Left colon (tissue), 2 donors: ENCODE measurements around the gene DFFB. TPM values are rescaled to one million over a fixed set of nuclear protein-coding genes. Genes with fewer than 3 reads are reported as not detected.
"Not testable (repeated sequence)": the region's sequence is repeated elsewhere in the genome, so short reads cannot be mapped to it uniquely, and the experiment has no call there.

Source experiments
- ATAC-seq: fragments of 200-7000 bp; cut with Tn5 transposase; one replicate; pipeline ENCODE4 v1.9.1; 2020; ENCODE audit warnings: mild to moderate bottlenecking, moderate library complexity
- DNase-seq, 2 donors: peaks; one replicate each; pipeline ENCODE4 v3.0.0-alpha.2; 2020
- intact Hi-C, 2 donors: fragments of 100-400 bp; cut with DNase I in 1 of 2; cut with micrococcal nuclease in 1 of 2; formaldehyde crosslinking; loops; one replicate each; pipeline versions ENCODE4 v1.11.2 to v1.14.0; 2022; cut with DNase I, micrococcal nuclease
- long read RNA-seq: library from polyadenylated mRNA; unstranded; transcript quantifications from one replicate; pipeline ENCODE4 v2.0.0, GENCODE V29; 2021
- total RNA-seq, 2 donors: library from RNA; stranded (reverse); fragmentation: NEBNext Ultra II Directional; extraction: Animal tissue kit (Norgen Biotek cat#: 25700); gene quantifications; one replicate each; pipeline ENCODE4 v1.2.1, GENCODE V29; 2021
- donor health status: DM: no; HTN: no; CAD: no.
- donor health status: DM: yes; HTN: yes; CAD: no.

Gene DFFB, protein sequence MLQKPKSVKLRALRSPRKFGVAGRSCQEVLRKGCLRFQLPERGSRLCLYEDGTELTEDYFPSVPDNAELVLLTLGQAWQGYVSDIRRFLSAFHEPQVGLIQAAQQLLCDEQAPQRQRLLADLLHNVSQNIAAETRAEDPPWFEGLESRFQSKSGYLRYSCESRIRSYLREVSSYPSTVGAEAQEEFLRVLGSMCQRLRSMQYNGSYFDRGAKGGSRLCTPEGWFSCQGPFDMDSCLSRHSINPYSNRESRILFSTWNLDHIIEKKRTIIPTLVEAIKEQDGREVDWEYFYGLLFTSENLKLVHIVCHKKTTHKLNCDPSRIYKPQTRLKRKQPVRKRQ
- total RNA-seq, result 1 to 10 TPM; 6.2 to 9.6 TPM
- long read RNA-seq, partial matches to known transcripts, result 1 of 6 reads
- long read RNA-seq, other reads (novel, unspliced or antisense), result 3 of 6 reads

DNA sequence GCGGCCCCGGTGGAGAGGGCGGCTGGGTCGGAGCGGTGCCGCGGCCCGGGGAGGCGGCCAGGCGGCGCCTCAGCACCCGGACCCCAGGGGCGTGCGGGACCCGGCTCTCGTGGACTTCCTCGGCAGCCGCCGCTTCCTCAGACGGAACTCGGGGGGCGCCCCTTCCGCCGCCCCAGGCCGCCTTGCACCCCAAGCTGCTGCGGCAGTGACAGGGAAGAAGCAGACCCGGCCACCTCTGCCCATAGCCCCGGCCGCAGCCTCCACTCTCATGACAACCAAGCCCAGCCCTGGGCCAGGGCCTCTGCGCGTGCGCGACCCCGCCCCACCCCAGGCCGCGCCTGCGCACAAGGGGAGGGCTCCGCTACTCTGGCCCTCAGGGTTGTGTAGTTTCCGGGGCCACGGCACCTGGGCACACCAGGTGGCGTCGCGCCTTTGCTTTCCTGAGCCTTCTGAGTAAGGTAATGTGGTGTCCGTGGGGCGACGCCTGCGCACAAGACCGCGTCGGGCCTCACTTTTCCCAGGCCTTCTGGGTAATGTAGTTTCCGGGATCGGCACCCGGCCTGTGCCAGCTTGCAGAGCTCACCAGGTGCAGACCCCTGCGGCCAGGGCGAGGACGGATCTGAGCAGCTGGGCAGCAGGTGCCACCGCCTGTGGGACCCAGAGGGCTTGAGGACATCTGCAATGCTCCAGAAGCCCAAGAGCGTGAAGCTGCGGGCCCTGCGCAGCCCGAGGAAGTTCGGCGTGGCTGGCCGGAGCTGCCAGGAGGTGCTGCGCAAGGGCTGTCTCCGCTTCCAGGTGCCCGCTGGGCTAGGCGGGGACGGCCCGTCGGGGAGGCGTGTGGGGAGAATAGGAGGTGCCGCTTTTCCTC, at the start of gene DFFB, which contains the start of gene CEP104:
TSS of gene DFFB (plus strand) at position 554 of the 868 bp plus-strand sequence. CDS start at position 682, 128 bp downstream.
TSS of gene CEP104 (minus strand) at position 289 of the 868 bp plus-strand sequence. CDS start 4,804 bp downstream, outside the sequence.
- peak; percentile 95 for ATAC-seq
- intact Hi-C loops, result no loop called here

DNA sequence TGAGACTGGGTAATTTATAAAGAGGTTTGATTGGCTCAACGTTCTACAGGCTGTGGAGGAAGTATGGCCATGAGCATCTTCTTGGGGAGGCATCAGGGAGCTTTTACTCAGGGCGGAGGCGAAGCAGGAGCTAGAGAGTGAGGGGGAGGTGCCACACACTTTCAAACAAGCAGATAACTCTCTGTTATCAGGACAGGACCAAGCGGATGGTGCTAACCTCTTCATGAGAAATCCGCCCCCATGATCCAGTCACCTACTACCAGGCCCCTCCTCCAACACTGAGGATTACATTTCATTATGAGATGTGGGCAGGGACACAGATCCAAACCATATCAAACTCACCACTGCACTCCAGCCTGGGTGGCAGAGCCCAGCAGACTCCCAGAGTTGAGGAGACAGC, 49.5 kb upstream of the DFFB start:
- intact Hi-C loops, result no loop called here
- no peak for DNase-seq
- no peak for ATAC-seq

More for the DNA sequence above, at the start of gene DFFB, which contains the start of gene CEP104:
- DNase-seq, result peak; percentile 96 to 97

DNA sequence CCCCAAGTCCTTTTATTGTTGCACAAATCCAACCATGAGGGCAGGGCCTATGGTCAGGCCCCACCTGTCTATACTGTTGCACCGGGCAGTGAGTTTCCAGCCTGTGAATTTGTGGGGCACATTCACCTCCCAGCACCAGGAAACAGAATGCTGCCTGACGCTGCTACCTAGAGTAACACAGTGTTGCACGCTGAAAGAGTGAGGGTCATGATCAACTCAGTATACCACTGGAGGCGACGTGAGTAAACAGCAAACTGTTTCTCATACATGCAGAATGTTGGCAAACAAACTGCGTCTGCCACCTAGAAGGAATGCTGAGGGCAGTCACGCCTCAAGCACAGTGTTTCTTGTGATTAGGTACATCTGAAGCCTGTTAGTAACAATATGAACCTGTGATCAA, 47.6 kb upstream of the DFFB start:
- ATAC-seq (peak; percentile 25), DNase-seq (no peak)
- intact Hi-C loops, result no loop called here

DNA sequence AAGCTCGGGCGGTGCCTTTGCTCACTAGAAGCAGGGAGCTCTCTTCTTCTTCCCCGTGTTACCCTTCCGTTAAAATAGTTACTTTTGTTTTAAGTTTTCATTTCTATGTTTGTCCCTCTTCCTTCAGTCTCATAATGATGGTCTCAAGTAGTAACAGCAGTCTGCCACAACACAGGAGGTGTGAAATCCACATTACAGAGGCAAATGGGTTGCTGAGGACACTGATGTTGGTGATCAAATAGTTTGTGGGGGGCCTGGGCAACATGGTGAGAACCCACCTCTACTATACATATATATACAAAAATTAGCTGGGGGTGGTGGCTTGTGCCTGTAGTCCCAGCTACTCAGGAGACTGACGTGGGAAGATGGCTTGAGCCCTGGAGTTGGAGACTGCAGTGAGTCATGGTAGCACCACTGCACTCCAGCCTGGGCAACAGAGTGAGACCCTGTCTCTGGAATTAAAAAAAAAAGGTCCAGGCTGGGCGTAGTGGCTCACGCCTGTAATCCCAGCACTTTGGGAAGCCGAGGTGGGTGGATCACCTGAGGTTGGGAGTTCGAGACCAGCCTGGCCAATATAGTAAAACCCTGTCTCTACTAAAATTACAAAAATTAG, 47.0 kb upstream of the DFFB start:
- intact Hi-C loops, ATAC-seq, DNase-seq: not testable (repeated sequence)

DNA sequence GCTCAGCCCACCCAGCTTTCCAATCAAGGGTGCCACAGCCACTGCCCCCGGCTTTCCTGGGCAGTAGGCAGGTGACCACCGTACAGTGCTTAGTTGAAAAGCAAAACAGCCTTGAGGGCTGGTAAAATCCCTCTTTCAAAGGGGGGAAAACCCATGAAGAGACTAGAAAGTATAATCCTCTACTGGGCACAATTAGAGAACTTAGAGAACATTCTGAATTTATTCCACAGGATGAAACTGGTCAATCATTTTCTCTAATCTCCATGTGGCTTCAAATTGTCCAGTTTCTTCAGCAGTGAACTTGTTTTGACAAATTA, 45.7 kb upstream of the DFFB start:
- DNase-seq (no peak), ATAC-seq (no peak)
- intact Hi-C loops, result no loop called here

DNA sequence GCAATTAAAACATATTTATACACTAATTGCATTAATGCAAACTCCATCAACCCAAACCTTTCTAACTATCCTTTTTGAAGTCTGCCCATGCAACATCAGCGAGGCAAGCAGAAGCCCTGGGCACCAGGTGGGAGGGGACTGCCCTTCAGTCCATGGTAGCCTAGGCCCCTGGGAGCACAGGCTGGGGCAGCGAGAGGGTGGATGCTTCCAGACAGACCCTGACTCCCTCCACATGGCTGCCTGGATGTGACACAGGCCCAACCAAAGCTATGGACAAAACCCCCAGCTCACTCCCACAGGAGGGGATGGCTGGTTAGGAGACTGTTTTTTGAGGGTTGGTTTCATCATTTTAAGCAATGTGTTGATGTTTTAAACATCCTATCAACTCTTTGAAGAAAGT, 43.2 kb upstream of the DFFB start:
- no peak for ATAC-seq

DNA sequence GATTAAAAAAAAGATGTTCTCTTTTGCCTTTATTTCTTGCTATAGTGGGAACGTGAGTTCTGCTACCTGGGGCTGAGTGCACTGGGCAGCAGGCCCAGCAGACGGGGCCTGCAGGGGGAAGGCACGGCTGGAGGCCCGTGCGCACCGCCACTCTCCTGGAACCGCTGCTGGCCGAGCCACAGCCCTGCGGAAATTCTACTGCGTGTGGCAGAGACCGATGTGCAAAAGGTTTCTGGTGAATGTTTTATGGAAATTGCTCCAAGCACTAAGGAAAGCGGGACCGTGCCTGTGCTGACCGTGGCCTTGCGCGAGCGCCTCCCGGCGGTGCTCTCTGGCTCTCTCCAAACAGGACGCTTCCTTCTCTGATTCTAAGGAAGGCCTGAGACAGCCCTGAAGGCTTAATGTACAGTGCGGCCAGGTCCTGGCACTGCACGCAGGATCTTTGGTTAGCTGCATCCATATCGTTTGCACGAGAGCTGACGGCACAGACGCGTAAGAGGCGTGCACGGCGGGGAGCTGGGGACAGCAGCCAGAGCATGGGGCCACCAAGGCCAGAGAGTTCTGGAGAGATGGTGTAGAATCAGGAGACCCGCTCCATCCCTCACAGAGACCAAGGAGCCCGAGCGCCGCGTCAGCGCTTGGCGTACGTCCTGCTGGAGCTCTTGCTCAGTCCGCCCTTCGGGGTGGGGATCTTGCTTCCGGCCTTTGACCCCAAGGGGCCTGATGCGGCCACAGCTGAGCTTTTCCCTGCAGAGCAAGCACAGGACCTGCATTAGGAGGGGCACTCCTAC, 42.3 kb upstream of the DFFB start:
- intact Hi-C loops, result no loop called here
- ATAC-seq (no peak), DNase-seq (no peak)

More for the DNA sequence above, 43.2 kb upstream of the DFFB start:
- no peak for DNase-seq
- intact Hi-C loops, result no loop called here

DNA sequence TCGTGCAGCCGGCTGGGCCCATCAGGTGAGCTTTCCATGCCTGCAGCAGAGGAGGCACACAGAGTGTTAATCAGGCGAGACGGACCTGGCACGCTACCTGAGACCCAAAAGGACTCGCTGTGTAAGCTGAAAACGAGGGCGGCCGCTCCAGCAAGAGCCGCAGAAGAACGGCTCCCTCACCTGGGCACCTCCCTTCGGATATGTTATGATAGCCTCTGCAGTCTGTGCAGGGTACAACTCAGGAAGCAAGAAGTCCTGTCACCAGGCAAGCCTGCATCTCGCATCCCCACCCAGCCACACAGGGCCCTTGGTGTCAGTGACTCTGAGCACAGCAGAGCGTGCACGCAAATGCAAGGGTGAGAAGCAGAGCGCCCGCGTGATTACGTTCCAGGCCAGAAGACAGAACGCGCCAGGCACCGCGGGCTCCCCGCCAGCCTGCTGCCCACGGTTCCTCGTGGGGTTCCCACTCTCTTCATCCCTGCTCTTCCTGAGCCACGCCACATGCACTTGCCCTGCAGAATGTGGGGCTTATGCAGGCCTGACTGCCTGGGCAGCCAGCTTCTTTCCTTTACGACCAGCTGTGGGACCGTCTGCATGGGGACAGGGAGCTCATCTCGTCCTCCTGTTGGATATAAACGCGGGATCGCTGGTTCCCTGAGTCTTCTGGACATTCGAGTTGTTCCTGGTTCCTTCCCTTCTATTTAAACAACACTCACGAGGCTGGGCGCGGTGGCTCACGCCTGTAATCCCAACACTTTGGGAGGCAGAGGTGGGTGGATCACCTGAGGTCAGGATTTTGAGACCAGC, 40.7 kb upstream of the DFFB start:
- intact Hi-C loops, result no loop called here
- ATAC-seq, result no peak
- no peak for DNase-seq

DNA sequence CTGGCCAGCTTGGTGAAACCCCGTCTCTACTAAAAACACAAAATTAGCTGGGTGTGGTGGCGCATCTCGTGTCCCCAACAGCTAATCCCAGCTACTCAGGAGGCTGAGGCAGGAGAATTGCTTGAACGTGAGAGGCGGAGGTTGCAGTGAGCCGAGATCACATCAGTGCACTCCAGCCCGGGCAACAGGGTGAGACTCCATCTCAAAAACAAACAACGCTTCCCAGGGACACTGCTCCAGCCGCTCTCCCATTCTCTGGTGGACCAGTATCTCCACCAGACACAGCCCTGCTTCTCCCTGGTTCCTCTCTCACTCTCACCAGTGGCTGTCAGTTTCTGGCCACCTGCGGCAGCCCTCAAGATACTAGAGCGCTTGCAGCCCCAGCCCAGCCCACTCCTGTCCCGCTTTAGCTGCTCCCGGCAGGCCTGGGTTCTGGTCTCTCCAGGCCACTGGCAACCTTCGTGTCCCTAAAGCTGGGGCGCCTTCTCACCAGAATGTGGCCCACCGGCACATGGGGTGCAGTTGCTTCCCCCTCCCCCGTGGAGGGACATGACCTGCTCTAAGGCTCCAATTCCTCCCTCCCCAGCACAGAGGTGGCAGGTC, 40.0 kb upstream of the DFFB start:
- no peak for DNase-seq
- no peak for ATAC-seq
- intact Hi-C loops, result no loop called here

DNA sequence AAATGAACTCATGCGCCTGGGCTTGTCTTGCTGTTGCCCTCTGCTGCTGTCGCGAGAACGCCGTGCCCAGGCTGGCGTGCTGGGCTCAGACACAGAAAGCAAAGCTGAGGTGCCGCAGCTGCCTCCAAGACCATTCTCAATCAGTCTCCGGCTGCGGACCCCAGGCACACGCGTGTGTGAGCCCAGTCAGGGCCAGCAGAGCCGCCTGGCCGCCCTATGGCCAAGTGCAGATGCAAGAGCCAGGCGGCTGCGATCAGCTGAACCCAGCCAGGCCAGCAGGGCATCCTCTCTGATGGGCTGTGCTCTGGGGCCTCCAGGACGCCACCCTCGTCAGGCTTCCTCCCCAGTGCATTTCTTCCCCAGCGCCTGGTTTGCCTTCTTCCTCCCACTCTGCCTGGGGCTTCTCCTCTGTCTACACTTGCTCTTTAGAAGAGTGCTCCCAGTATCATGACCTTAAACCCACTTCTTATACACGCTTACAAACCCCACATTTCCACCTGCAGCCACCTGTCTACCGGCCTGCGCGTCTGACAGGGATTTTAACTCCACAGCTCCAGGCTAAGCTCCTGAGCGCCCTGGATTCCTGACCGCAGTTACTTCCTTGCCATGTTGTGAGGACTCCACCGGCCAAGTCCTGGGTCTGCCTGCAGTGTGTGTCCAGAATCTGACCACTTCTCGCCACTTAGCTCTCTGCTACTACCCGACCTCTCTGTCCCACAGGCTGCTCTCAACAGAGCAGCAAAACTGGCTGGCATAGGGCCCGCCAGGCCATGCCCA, 39.3 kb upstream of the DFFB start:
- ATAC-seq (peak; percentile 11), DNase-seq (no peak)
- intact Hi-C loops, result no loop called here

DNA sequence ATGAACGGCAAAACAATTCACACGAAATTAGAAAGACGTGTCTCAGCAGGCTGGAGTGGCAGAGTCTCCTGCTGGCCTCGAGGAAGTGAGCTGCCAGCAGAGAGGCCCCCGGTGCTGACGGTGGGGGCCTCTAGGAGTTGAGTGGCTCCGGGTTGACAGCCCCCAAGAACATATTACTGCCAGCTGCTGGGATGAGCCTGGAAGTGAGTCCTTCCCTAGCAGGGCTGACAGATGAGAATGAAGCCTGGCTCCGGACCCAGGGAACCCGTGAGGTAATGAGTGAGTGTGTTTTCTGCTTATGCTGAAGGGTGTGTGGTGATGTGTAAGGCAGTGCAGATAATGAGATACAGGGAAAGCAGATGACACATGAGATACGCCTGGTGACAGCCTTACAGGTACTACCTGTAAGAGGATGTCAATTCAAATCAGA, 37.5 kb upstream of the DFFB start:
- ATAC-seq, result no peak

DNA sequence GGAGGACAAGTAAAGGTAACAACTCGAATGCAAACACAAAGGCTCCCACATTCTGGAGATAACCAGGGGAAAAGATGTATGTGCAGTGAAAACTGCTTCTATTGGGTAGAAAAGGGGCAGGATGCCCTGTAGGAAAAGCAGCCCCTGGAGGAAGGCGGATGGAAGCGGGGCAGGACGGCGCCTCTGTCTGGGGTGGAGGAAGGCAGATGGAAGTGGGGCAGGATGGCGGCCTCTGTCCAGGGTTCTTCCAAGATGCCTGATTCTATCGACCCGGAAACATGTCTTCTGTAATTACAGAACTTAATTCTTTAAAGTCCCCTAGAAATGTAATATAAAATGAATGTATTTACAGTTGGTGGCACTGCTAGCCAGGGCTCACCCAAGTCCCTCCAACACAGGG, 37.0 kb upstream of the DFFB start:
- DNase-seq, result no peak
- no peak for ATAC-seq
- intact Hi-C loops, result no loop called here

More for the DNA sequence above, 37.5 kb upstream of the DFFB start:
- DNase-seq, result no peak
- intact Hi-C loops, result no loop called here

DNA sequence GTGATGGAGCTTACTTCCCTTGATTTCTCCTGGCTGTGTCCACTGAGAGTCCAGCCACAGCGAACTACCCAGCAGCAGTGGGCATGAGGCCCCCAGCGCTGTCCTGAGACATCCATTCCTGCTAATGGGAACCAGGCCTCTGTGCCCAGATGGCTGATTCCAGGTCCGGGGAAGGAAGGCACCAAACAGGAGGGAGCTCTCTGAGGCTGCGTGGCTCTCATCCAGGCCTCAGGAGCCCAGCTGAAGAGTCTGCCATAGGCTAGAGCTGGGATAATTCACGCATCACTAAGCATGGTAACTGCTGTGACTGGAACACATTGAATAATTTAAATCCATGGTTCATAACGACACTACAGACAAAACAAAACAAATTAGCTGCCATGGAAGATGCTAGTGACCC, 36.3 kb upstream of the DFFB start:
- intact Hi-C loops, result no loop called here
- ATAC-seq (no peak), DNase-seq (no peak)

DNA sequence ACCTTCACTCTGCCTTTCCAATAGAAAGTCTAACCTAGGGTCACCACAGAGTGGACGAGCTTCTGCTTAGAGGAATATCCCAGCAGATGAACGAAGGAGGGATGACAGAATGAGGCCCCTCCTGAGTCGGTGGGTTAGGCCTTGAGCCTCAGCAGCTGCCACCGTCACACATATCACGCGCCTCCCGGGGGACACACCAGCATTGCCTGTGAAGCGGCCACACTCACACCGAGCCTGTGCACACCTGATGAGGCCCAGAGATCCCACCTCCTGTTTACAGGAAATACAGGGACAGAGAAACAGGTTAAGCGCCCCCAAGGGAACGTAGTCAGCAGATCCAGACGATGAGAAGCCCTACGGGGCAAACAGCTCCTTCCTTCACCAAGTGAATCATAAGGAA, 35.8 kb upstream of the DFFB start:
- ATAC-seq (no peak), DNase-seq (no peak)
- intact Hi-C loops, result no loop called here

DNA sequence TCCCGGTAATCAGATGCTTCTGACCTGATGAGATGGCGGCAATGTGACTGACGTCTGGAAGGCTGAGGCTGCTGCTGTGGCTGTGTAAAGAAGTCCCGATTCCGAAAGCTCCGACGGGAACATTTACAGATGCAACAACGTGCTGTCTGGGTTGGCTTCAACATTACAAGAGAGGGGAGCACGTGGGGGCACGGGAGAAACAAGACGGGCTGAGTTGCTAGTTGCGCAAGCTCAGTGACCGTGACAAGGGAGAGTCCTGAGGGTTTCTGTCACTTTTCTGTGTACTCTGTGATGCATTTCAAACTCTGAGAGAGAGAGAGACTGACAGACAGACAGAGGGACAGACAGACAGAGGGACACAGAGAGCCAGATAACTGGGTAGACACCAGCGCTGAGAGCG, 35.4 kb upstream of the DFFB start:
- ATAC-seq, result no peak
- no peak for DNase-seq
- intact Hi-C loops, result no loop called here

DNA sequence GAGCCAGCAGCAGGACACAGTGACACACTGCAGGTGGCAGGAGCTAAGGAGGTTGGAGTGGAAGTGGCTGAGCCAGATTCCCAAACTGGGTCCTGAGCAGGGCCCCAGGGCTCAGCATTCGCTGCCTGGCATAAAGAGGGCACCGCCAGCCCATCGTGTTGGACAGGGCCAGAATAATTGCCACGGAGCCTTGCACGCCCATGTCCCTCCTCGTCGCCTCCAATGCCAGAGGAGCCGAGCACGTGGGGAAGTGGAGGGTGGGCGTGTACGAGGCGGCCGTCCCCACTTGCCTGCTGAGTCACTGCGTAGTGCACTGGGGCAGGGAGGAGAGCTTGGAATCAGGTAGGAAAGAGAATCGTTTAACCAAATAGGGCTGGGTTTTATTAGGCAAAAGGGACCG, 34.9 kb upstream of the DFFB start:
- DNase-seq (no peak), ATAC-seq (no peak)
- intact Hi-C loops, result no loop called here

DNA sequence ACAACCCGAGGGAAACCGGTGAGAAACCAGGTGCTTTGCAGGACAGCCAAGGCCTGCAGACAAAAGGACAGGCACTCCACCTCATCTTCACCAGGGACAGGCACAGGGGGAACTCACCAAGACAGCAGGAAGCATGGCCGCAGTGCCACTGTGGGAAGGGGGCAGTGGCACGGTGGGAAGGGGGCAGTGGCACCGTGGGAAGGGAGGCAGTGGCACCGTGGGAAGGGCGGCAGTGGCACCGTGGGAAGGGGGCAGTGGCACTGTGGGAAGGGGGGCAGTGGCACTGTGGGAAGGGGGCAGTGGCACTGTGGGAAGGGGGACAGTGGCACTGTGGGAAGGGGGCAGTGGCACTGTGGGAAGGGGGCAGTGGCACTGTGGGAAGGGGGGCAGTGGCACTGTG, 32.6 kb upstream of the DFFB start:
- DNase-seq (no peak), ATAC-seq (no peak)
- intact Hi-C loops, result no loop called here
